NCI-H345 (cell line): ENCODE results near the gene KDM8.
"Not testable (repeated sequence)": the region's sequence is repeated elsewhere in the genome, so short reads cannot be mapped to it uniquely, and the experiment has no call there.

Source experiments
- DNase-seq: peaks from one replicate; lab custom pipeline; 2025; lab: John Stamatoyannopoulos, UW

The KDM8 gene

GRCh38 chr16:27244363-27244755 lies 41.0 kb downstream of the KDM8 start:
- DNase-seq = no peak

DNA sequence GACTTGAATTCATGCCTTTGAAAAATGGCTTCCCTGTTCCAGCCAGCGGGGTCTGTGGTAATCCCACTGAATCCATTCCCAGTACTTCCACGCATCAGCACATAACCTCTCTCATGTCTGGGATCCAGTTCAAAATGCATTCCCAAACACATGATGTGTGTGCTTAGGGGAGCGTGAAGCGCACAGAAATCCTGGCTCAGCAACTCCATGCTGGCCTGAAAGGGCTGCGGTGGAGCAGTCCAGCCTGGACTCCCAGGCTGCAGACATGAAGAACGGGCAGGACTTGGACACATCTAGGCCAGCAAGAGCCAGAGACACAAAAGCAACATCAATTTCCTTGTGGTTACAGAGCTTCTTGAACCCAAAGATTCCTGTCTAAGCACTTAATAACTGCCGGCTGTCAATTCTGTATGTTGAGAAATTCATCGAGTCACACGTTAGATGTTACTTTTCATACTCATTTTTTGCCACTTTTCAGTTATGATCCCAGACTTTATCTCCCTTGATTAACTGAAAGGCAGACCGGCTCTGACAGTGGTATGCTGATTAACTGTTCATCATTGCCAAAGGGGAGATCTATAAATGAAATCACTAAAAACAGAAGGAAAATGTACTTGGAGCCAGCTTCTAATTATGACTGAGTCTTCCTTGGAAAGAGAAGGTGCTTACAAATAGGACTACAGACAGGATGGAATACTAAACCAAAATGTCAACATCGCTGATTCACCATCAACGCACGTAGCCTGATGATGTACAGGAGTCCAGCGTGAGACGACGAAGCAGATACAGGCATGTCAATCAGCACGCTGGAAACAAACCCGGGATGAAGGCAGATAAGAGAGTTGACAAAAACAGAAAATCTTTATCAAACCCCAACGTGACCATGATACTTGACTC lies 42.2 kb downstream of the KDM8 start:
- no peak for DNase-seq

- no peak for DNase-seq
These were observed 43.1 kb downstream of the KDM8 start for GRCh38 chr16:27246439-27246838.

GRCh38 chr16:27247076-27247475 lies 43.8 kb downstream of the KDM8 start:
- not testable (repeated sequence) for DNase-seq

DNA sequence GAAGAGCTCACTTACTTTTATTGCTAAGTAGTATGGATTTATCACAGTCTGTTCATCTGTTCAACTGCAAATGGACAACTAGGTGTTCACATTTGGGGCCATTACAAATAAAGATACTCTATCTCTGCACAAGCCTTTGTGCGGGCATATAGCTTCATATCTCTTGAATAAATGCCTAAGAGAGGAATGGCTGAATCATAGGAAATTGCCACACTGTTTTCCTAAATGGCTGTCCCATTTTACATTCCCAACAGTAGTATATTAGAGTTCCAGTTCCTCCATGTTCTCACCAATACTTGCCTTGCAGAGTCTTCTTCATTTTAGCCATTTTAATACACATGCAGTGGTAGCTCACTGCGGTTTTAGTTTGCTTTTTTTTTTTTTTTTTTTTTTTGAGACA lies 44.7 kb downstream of the KDM8 start:
- no peak for DNase-seq

- not testable (repeated sequence) for DNase-seq
These were observed 45.6 kb downstream of the KDM8 start for GRCh38 chr16:27248886-27249285.

DNA sequence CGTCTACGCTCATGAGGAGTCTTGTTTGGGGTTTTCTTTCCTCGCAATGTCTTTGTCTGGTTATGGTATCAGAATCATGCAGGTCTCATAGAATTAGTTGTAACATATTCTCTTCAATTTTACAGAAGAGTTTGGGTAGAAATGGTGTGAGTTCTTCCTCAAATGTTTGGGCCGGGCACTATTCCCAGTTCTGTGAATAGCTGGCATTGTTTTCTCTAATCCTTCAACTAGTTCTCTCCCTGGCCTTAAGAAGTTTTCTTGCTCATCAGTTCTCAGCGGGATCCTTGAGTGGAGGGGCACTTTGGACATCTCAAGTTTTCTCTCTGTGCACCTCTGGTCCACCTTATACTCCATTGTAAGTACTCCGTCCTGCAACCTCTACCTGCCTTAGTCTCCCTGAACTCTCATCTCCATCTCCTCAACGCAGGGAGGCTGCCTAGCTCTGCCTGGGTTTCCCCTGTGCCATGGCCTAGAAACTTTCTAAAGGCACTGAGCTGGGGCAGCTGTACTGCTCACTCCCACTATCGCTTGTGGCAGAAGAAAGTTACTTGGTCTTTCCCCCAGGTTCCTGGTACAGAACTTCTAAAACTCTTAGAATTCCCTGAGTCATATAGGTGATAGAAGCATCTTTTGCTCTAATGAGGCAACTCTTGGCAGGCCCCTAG lies 48.3 kb downstream of the KDM8 start:
- no peak for DNase-seq

GRCh38 chr16:27252206-27252585 lies 48.9 kb downstream of the KDM8 start:
- DNase-seq = no peak

- no peak for DNase-seq
These were observed 50.2 kb downstream of the KDM8 start for GRCh38 chr16:27253526-27253930.

GRCh38 chr16:27254262-27254811 lies 51.0 kb downstream of the KDM8 start:
- no peak for DNase-seq

DNA sequence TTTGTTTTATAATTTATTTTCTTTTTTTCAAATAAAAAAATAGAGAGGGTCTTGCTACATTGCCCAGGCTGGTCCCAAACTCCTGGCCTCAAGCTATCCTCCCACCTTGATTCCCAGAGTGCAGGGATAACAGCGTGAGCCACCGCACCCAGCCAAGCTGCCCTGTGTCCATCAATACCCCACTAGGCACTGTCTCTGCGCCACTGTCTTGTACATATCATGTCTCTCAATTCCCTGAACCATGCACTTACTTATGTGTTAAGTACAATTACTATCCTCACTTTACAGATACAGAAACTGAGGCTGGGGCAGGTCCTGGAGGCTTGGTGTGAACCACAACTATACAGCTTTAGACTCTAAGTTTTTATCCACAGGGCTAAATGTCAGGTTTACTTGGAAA lies 53.5 kb downstream of the KDM8 start:
- no peak for DNase-seq

- DNase-seq = no peak
These were observed 53.9 kb downstream of the KDM8 start for GRCh38 chr16:27257271-27257670.

DNA sequence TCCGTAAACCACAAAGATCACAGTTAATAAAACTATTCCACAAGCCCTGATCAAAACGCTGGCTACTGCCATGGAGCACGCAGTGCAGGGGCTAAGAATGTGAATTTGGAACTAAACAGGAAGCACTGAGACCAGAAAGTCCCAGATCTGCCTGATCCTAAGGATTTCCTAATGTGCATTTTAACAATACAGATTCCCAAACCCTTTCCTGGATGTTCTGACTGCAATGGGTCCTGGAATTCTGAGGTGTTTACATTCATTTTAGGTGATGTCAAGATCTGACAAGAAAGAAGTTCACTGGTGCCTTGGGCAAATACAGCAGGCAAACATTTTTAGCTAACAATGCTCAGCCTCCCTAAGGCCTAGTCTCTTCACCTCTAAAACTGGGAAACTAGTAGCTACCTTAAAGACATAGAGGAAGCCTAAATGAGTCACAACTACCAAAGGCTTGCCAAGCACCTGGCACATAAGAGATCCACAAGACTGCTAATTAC lies 55.0 kb downstream of the KDM8 start:
- DNase-seq = no peak

- no peak for DNase-seq
These were observed 56.4 kb downstream of the KDM8 start for GRCh38 chr16:27259710-27260109.

DNA sequence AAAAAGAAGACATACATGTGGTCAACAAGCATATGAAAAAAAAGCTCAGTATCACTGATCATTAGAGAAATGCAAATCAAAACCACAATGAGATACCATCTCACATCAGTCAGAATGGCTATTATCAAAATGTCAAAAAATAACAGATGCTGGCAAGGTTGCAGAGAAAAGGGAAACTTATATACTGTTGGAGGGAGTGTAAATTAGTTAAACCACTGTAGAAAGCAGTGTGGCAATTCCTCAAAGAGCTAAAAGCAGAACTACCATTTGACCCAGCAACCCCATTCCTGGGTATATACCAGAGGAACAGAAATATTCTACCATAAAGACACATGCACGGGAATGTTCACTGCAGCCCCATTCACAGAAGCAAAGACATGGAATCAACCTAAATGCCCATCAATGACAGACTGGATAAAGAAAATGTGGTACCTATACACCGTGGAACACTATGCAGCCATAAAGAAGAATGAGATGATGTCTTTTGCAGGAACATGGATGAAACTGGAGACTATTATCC lies 59.6 kb downstream of the KDM8 start:
- not testable (repeated sequence) for DNase-seq

GRCh38 chr16:27264151-27264550 lies 60.8 kb downstream of the KDM8 start:
- no peak for DNase-seq

- DNase-seq = no peak
These were observed 62.7 kb downstream of the KDM8 start for GRCh38 chr16:27265982-27266381.

DNA sequence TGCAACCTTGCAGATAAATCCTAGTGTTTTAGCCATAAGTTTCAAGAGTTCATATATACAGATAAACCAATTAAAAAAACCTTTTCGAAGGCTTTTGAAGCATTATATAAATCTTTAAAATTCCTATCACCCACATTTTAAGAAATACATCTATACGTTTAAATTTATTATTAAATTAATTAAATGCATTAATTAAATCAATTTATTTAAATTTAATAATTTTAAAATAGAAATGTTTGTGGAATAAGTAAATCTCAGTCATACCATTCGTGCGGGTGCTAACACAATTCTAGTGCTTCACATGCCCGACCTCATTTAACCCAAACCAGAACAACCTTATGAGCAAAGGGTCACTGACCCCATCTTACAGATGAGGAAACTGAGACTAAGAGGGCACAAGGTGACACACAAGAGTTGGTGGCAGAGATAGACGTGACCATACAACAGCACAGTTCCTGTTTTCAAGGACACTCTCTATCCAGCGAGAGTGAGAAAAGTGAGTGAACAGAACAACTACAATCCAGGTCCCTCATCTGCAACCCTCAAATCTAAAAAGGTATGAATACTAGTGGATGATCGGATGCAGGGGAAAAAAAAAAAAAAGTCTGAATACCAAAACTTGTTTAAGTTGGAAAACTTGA lies 63.8 kb downstream of the KDM8 start:
- DNase-seq = no peak

- DNase-seq = peak; percentile 96
These were observed 65.3 kb downstream of the KDM8 start, which contains the start of gene NSMCE1 for GRCh38 chr16:27268376-27269299. Gene NSMCE1 (minus strand): TSS chr16:27268772. CDS start chr16:27257570, 11,202 bp downstream.

DNA sequence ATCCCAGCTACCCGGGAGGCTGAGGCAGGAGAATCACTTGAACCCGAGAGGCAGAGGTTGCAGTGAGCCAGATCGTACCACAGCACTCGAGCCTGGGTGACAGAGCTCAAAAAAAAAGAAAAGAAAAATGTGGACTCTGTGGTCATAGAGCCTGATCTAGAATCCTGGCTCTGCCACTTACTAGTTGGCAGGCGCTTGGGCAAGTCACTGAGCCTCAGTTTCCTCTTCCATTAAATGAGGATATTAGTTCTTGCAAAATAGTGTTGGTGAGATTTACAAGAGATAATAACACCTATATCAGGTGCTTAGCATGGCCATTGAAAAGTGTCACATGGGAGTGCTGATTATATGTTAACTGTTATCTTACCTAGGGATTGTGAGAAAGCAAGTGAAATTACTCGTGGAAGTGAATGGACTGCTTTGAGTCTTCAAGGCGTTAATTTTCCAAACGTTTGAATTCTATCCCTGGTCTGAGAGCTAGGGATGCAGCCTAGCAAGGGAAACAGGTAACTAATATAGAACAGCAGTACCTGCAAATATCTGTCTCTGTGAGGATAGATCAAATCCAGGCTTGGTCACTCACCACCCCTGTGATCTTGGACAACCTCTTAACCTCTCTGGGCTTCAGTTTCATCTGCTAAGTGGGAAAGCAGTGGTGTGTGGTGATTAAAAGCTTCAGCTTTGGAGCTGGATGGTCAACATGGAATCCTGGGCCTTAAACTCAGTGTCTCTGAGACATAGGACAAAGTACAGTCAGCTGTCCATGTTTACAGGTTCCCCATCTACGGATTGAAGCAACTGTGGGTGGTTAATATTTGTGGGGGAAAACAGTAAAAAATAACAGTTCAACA lies 66.2 kb downstream of the KDM8 start:
- no peak for DNase-seq
